GM12801 (cell line): ENCODE data around the gene GMNN.

Source experiments
- TF ChIP-seq, protein P1 (sequence below): IDR thresholded peaks from one replicate; pipeline ENCODE4 v1.5.1; 2011; ENCODE audit warnings: control low read depth; ENCODE audit not compliant: insufficient read length; ENCODE audit errors: extremely low read depth

The GMNN gene

DNA sequence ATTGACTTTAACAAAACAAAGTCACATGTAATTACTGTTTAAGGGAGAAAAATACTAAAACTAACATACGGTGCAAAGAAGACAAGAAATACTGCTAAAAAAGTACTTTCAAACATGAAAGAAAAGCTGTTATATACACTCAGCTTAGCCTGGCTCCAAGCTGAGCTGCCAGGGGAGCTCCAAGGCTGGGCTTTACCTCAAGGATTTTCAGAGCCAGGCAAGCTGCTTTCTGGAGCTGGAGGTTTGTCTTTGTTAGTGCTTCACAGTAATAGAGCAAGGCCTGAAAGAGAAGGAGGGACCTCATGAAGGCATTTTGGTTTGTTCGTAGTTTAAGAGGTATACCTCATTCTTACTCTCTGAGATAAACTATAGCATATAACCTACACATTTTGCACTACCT is 43.6 kb downstream of the GMNN start:
- TF ChIP-seq, protein P1, sequence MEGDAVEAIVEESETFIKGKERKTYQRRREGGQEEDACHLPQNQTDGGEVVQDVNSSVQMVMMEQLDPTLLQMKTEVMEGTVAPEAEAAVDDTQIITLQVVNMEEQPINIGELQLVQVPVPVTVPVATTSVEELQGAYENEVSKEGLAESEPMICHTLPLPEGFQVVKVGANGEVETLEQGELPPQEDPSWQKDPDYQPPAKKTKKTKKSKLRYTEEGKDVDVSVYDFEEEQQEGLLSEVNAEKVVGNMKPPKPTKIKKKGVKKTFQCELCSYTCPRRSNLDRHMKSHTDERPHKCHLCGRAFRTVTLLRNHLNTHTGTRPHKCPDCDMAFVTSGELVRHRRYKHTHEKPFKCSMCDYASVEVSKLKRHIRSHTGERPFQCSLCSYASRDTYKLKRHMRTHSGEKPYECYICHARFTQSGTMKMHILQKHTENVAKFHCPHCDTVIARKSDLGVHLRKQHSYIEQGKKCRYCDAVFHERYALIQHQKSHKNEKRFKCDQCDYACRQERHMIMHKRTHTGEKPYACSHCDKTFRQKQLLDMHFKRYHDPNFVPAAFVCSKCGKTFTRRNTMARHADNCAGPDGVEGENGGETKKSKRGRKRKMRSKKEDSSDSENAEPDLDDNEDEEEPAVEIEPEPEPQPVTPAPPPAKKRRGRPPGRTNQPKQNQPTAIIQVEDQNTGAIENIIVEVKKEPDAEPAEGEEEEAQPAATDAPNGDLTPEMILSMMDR = no peak

DNA sequence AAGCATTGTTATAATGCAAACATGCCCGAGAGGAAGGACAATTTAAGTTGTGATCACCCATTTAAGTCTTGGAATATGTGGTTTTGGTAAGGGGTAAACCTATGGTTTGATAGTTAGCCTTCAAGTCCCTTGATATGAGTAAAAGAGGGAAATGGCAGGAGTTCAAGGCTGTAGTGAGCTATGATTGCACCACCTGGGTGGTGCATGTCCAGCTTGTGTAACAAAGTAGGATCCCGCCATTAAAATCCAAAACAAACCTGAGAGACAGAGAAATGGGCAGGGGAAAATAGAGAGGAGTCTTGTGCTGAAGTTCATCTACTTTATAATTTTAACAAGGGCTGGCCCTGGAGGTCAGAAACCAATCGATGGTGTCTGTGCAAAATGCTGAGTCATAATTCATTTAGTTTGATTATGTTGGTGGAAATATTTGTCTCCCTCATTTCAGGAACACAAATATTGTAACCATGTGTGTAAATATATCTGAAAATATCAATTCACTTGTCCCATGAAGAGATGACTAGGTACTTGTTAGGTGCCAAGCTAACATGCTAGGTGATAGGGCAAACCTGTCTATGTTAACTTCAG is 47.2 kb downstream of the GMNN start:
- TF ChIP-seq, protein P1 = no peak

DNA sequence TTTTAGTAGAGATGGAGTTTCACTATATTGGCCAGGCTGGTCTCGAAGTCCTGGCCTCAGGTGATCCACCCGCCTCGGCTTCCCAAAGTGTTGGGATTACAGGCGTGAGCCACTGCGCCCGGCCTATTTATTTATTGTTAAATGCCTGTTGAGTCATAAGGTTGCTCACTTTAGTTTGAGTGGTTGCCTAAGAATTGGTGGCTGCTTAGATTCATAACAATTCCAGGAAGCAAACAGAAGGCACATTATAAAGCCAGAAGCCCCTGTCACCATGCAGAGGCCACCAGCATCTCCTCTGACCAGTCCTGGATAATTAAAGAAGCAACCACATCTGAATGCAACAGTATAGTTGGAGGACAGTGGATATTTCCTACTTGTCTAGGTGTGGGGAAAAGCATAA is 48.0 kb downstream of the GMNN start:
- TF ChIP-seq, protein P1 = no peak

DNA sequence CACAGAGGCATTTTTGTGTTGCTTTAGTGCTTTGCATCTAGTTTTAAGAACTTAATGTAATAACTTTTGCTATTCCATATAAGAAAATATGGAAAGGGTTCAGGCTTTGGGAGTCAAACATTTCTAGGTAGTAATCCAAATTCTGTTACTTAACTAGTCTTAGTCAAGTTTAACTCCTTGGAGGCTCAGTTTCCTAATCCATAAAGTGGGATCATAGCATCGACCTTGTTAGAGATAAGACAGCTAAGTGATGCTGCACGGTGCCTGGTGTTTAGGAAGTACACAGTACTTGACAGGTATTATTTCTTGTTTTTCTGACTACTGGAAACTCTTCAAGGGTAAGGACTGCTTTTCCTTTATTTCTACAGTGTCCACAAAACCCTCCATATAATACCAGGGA is 48.4 kb downstream of the GMNN start:
- TF ChIP-seq, protein P1 = no peak

DNA sequence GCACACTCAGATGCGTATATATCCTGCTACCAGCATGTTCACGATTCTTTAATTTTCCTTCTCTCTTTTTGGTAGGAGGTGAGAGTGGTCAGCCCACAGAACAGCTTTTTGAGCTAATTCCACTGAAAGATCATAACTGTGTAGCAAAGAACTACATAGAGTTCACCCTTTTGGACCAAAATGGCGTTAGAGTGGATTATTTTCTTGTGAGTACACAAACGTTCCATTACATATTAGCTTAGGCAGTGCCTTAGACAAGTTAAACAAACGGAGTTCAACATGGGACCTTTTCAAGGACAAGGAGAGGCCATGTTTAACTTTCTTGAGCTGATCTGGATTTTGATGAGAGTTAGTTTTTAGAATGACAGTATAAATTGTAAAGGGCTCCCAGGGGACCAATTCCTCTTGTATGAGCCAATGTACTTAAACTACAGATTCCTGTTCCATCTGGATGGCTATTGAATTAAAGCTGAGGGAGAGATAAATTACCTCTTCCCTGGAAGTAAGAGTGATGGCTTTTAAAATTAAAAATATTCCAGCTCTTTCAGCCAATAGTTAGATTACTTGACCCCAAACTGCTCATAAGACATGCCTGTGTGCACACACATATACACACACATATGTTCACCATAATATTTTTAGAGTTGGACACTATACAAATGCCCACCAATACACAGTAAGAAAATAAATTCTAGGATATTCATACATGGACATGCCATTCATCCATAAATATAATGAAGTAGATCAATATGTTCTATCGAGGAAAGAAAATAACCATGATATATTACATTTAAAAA is 49.6 kb downstream of the GMNN start:
- TF ChIP-seq, protein P1 = no peak

DNA sequence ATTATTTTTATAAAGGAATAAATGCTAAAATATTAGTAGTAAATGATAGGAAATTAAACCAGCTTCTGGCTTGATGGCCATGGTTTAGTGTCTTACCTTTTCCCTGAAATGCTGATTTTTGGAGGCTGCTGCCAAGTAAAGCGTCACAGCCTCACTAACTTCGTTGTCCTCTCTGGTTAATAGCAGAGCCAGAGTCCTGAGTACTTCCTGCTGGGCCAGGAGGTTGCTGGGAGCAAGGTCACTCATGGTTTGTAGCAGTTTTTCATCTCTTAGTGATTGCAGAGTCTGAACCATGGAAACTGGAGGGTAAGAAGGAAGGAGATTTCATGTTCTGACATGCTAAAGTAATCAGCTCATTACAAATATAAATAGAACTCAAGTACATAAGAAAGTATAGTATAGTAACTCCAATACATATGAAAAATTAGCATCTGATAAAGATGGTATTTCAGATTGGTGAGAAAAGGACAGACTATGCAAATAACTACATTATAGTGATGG is 50.4 kb downstream of the GMNN start:
- TF ChIP-seq, protein P1 = no peak

DNA sequence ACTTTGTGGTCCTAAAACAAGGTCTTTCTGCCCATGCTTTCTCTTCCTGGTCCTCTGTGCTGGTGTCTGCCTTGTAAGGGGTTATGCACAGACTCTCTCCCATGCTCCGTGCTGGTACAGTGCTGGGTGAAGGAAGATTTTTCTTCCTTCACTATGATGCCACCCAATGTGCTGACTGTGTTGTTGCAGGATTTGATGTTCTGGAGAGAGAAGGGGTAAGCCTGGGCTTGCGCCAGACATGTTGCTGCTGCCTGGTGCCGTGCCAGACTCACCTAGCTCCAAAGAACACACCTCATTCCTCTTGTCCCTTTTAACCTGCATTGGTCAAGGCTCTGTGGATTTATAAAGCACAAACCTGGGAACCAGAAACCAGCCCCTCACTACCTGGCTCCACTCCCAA is 52.4 kb downstream of the GMNN start:
- TF ChIP-seq, protein P1 = no peak
